Osteocyte (in vitro differentiated cells): Measurements from ENCODE around the gene NES. TPM values are rescaled to one million over a fixed set of nuclear protein-coding genes. Genes with fewer than 3 reads are reported as not detected.

Source experiments
- DNase-seq: peaks from one replicate; pipeline ENCODE4 v3.0.0; 2021; ENCODE audit warnings: mixed read lengths; ENCODE audit not compliant: unreplicated experiment; ENCODE audit errors: extremely low spot score
- H3K27ac Mint-ChIP-seq: one replicate; pipeline ENCODE4 v1.8.0; 2021; ENCODE audit warnings: mild to moderate bottlenecking, mixed read lengths; ENCODE audit not compliant: unreplicated experiment
- H3K27me3 Mint-ChIP-seq: one replicate; pipeline ENCODE4 v1.8.0; 2021; ENCODE audit warnings: mixed read lengths; ENCODE audit not compliant: unreplicated experiment
- H3K36me3 Mint-ChIP-seq: one replicate; pipeline ENCODE4 v1.8.0; 2021; ENCODE audit warnings: mixed read lengths; ENCODE audit not compliant: unreplicated experiment
- H3K4me1 Mint-ChIP-seq: one replicate; pipeline ENCODE4 v1.8.0; 2021; ENCODE audit warnings: mixed read lengths; ENCODE audit not compliant: unreplicated experiment
- H3K4me3 Mint-ChIP-seq: one replicate; pipeline ENCODE4 v1.8.0; 2021; ENCODE audit warnings: mild to moderate bottlenecking, moderate library complexity, mixed read lengths; ENCODE audit not compliant: unreplicated experiment
- H3K9me3 Mint-ChIP-seq: one replicate; pipeline ENCODE4 v1.8.0; 2021; ENCODE audit warnings: mixed read lengths; ENCODE audit not compliant: unreplicated experiment
- total RNA-seq: library from RNA; stranded (reverse); gene quantifications from 2 replicates; pipeline ENCODE4 v1.2.1, GENCODE V29; 2021
- TF ChIP-seq, protein P1 (sequence below): fragments of 200-600 bp; sonication (generic); IDR thresholded peaks from 2 replicates; pipeline ENCODE4 v1.5.0; 2021; ENCODE audit warnings: antibody characterized with exemption, mild to moderate bottlenecking, moderate library complexity

Gene NES
- total RNA-seq, 1 donor from 2014 or later: 26.5 TPM

DNA sequence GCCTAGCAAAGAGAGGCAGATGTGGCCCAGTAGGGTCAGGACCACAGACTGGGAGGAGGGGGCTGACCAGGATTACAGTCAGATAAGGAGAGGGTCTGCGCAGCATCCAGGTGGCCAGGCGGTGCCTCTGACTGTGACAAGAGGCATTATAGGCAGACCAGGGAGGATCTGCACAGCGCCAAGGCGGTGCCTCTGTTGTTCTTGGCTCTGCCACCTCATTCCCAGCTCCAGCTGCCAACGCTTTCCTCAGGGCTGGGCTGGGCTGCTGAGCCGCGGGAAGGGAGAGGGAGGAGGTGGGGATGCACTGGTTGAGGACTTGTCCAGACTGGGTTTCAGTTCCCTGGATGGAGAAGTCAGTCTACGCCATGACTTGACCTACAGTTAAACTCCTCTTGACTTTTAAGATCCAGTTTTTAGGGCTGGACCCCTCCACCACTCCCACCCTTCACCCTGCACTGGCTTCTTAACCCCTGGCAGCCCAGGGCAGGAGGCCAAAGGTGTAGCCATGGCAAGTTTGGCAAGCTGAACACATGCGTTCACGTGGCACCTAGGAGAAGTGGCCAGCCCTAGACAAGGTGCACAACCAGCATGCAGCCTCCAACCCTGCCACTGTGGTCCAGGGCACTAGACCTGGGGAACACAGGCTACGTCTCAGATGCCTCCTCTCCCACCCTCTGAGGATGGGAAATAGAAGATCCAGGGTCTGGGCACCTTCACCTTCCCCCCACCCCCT, 32.7 kb upstream of the NES start:
- no peaks in the 10 kb centered on the region for H3K9me3 Mint-ChIP-seq
- no peaks in the 10 kb centered on the region for H3K36me3 Mint-ChIP-seq
- H3K4me1 Mint-ChIP-seq: peaks cover 87% of the 10 kb centered on the region
- H3K27me3 Mint-ChIP-seq: no peaks in the 10 kb centered on the region
- DNase-seq: peak; percentile 94
- TF ChIP-seq, protein P1, sequence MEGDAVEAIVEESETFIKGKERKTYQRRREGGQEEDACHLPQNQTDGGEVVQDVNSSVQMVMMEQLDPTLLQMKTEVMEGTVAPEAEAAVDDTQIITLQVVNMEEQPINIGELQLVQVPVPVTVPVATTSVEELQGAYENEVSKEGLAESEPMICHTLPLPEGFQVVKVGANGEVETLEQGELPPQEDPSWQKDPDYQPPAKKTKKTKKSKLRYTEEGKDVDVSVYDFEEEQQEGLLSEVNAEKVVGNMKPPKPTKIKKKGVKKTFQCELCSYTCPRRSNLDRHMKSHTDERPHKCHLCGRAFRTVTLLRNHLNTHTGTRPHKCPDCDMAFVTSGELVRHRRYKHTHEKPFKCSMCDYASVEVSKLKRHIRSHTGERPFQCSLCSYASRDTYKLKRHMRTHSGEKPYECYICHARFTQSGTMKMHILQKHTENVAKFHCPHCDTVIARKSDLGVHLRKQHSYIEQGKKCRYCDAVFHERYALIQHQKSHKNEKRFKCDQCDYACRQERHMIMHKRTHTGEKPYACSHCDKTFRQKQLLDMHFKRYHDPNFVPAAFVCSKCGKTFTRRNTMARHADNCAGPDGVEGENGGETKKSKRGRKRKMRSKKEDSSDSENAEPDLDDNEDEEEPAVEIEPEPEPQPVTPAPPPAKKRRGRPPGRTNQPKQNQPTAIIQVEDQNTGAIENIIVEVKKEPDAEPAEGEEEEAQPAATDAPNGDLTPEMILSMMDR: no peak
- no peak overlapping the region for H3K4me3 Mint-ChIP-seq
- peak overlapping the region; percentile 82 for H3K27ac Mint-ChIP-seq

DNA sequence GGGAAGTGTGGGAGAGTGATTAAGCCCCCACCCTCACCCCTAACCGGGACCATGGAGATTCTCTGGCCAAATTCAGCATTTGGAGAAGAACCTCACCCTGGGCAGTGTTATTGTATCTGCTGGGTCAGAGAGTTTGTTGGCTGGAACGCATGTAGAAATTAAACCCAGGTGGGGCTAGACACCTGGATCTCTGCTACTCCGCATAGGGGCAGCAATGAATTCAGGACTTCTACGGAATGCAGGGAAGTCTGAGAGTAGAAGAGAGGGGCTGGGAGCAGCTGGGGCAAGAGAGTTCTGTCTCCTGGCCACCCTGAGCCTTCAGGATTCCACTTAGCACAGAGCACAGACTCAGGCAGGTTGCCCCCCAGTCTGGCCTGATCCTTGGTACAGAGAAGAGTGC, 31.8 kb upstream of the NES start:
- H3K27ac Mint-ChIP-seq: peak overlapping the region; percentile 82

DNA sequence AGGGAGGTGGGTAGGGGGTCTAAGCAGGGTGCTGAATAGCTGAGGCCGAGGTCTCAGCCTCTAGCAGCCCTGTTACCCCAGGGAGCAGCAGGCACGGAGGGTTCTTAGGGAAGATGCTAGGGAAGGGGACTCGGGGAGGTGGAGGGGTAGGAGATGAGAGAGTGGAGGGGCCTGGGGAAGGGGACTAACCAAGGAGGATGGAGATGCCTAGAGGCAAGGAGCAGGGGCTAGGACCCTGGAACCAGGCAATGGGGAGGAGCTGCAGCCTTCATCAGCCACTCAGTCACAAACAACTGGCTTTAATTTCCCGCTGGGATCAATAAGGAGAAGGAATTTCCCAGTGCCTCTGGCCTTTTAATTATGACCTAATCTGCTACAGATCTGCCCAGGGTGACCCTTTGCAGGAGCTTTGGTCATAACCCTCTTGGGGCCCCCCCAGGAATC, 31.0 kb upstream of the NES start:
- Mint-ChIP-seq H3K36me3 (peaks cover 3% of the 10 kb centered on the region), H3K9me3 (no peaks in the 10 kb centered on the region), H3K4me1 (peaks cover 98% of the 10 kb centered on the region), H3K27me3 (no peaks in the 10 kb centered on the region), H3K4me3 (no peak overlapping the region), H3K27ac (peak overlapping the region; percentile 82)
- TF ChIP-seq, protein P1: no peak
- DNase-seq: no peak

More for the DNA sequence above, 31.8 kb upstream of the NES start:
- TF ChIP-seq, protein P1: no peak
- Mint-ChIP-seq H3K4me3 (no peak overlapping the region), H3K27me3 (no peaks in the 10 kb centered on the region), H3K36me3 (peaks cover 3% of the 10 kb centered on the region), H3K9me3 (no peaks in the 10 kb centered on the region), H3K4me1 (peaks cover 92% of the 10 kb centered on the region)
- no peak for DNase-seq

DNA sequence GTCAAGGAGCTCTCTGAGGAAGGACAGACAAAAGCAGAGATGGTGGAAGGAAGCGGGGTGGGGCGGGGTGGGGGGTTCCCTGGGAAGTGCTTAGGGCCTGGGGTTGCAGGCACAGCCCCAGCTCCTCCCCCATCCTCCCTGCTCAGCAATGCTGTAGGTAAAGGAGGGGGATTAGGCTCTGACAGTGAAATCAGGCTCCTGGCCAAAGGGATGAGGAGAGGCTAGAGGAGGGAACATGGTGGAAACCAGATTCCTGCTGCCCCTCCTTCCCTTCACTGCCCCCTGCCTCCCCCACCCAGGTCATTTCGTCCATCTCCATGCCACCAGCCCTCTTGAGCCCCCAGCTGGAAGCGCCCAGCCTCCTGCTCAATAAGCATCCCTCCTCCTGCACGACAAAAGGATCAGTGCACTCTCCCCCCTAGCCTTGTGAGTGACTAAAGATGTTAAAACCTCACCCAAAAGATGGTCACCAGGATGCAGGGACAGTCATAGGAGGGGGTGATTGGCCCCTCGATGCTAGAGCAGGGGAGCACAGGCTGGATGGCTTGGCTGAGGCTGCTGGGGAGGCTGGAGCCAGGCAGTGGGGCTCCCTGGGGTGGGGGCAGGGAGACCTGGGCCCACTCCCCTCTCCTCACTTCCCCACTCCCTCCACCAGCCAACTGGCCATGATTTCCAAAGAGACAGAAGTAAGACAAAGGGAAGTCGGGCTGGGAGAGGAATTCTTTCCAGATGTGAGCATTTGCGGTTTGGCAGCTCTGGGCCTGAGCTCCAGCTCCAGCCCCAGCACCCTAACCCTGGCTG, 30.4 kb upstream of the NES start:
- TF ChIP-seq, protein P1: no peak
- peaks cover 3% of the 10 kb centered on the region for H3K36me3 Mint-ChIP-seq
- H3K4me3 Mint-ChIP-seq: no peak overlapping the region
- no peak for DNase-seq
- H3K27ac Mint-ChIP-seq: peak overlapping the region; percentile 95
- peaks cover 95% of the 10 kb centered on the region for H3K4me1 Mint-ChIP-seq
- no peaks in the 10 kb centered on the region for H3K27me3 Mint-ChIP-seq
- no peaks in the 10 kb centered on the region for H3K9me3 Mint-ChIP-seq
